Gastroesophageal sphincter (tissue), 4 donors: Measurements from ENCODE around the gene ARHGAP26. TPM values are rescaled to one million over a fixed set of nuclear protein-coding genes. Genes with fewer than 3 reads are reported as not detected.

ENCODE experiments used
- ATAC-seq: fragments of 150-250 bp; one replicate; pipeline ENCODE4 v1.9.1; 2016; ENCODE audit warnings: mild to moderate bottlenecking, moderate library complexity
- H3K27ac ChIP-seq, 4 donors: fragments of 200-600 bp; sonication (generic) in 3 of 4; 1 replicate in 3 of 4; 2 replicates in 1 of 4; pipeline ENCODE4 v1.5.1; 2016 to 2019
- H3K27me3 ChIP-seq: fragments of 200-600 bp; sonication (generic); one replicate; pipeline ENCODE4 v1.5.1; 2019
- H3K36me3 ChIP-seq, 2 donors: fragments of 200-600 bp; sonication (generic); one replicate each; pipeline ENCODE4 v1.5.1; 2019; ENCODE audit warnings: control low read depth in 1 of 2
- H3K4me1 ChIP-seq, 3 donors: fragments of 200-600 bp; sonication (generic); 1 replicate in 2 of 3; 2 replicates in 1 of 3; pipeline ENCODE4 v1.5.1; 2016 to 2019; ENCODE audit warnings: control low read depth in 2 of 3
- H3K4me3 ChIP-seq, 2 donors: fragments of 200-600 bp; sonication (generic); one replicate each; pipeline ENCODE4 v1.5.1; 2019; ENCODE audit warnings: mild to moderate bottlenecking in 1 of 2, moderate library complexity in 1 of 2
- H3K9me3 ChIP-seq, 3 donors: fragments of 200-600 bp; sonication (generic); one replicate each; pipeline ENCODE4 v1.5.1; 2017 to 2019; ENCODE audit warnings: control low read depth in 2 of 3
- EP300 ChIP-seq: sonication (generic); formaldehyde crosslinking; IDR thresholded peaks from one replicate; pipeline ENCODE4 v1.6.1; 2017; ENCODE audit warnings: antibody characterized with exemption, mild to moderate bottlenecking
- POLR2A ChIP-seq, 2 donors: fragments of 450-650 bp; IDR thresholded peaks; one replicate each; pipeline ENCODE4 v1.6.1; 2017; ENCODE audit warnings: antibody characterized with exemption in 2 of 2, mild to moderate bottlenecking in 2 of 2, moderate library complexity in 1 of 2
- POLR2AphosphoS5 ChIP-seq: sonication (generic); formaldehyde crosslinking; IDR thresholded peaks from one replicate; pipeline ENCODE4 v1.6.1; 2017; ENCODE audit warnings: antibody characterized with exemption
- WGBS, 2 donors: methylation state at CpG; one replicate each; pipeline ENCODE4 v1.1.5; 2018; ENCODE audit warnings: low coverage in 1 of 2; 5-methylcytosine and 5-hydroxymethylcytosine counted together
- total RNA-seq, 4 donors: library from RNA; depleted of rRNA; stranded (reverse); fragments of >200 nt; gene quantifications; one replicate each; pipeline ENCODE4 v1.1.0, GENCODE V29; 2016
- TF ChIP-seq, protein P1 (sequence below), 4 experiments: fragments of 200-600 bp in 2 of 4; fragments of 450-650 bp in 2 of 4; sonication (generic) in 1 of 4; IDR thresholded peaks; one replicate each; pipeline ENCODE4 v1.5.1; 2017 to 2019; ENCODE audit warnings: antibody characterized with exemption in 4 of 4, mild to moderate bottlenecking in 2 of 4, moderate library complexity in 2 of 4

The ARHGAP26 gene
- total RNA-seq, 4 donors from 2014 or later: 15.2 to 41.7 (median 31.7) TPM

DNA sequence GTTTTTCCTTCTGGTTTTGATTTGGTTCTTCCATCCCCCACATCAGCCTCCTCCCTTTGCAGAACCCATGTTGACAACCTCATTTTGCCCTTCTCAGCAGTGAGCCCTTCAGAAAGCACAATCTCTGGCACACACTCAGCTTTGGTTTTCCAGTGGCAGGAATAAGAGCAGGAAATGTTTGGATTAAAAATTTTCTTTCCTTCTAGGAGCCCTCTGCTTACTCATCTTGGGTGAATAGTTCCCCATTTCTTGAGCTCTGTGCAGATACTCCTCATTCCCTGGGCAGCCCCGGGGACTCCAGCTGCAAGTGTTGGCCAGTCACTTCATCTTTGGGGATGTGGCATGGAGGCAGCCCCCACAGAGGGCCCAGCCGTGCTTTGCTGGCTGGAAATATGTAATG, 462.9 kb downstream of the ARHGAP26 start:
- no CpG with 5 or more reads among the region's 2 CpGs for WGBS, 2 donors
- Histone ChIP-seq H3K27ac (no peak overlapping the region), H3K27me3 (no peaks in the 10 kb centered on the region), H3K9me3 (no peaks in the 10 kb centered on the region), H3K4me1 (peaks cover 0 to 23% (median 4%) of the 10 kb centered on the region in 3 donors), H3K4me3 (no peak overlapping the region), H3K36me3 (no peaks in the 10 kb centered on the region)
- ATAC-seq: no peak
- TF ChIP-seq POLR2AphosphoS5 (no peak), EP300 (no peak), POLR2A (IDR thresholded peaks at IDR 0.05) (no peak)
- TF ChIP-seq, protein P1, sequence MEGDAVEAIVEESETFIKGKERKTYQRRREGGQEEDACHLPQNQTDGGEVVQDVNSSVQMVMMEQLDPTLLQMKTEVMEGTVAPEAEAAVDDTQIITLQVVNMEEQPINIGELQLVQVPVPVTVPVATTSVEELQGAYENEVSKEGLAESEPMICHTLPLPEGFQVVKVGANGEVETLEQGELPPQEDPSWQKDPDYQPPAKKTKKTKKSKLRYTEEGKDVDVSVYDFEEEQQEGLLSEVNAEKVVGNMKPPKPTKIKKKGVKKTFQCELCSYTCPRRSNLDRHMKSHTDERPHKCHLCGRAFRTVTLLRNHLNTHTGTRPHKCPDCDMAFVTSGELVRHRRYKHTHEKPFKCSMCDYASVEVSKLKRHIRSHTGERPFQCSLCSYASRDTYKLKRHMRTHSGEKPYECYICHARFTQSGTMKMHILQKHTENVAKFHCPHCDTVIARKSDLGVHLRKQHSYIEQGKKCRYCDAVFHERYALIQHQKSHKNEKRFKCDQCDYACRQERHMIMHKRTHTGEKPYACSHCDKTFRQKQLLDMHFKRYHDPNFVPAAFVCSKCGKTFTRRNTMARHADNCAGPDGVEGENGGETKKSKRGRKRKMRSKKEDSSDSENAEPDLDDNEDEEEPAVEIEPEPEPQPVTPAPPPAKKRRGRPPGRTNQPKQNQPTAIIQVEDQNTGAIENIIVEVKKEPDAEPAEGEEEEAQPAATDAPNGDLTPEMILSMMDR (IDR thresholded peaks at IDR 0.05): no peak

DNA sequence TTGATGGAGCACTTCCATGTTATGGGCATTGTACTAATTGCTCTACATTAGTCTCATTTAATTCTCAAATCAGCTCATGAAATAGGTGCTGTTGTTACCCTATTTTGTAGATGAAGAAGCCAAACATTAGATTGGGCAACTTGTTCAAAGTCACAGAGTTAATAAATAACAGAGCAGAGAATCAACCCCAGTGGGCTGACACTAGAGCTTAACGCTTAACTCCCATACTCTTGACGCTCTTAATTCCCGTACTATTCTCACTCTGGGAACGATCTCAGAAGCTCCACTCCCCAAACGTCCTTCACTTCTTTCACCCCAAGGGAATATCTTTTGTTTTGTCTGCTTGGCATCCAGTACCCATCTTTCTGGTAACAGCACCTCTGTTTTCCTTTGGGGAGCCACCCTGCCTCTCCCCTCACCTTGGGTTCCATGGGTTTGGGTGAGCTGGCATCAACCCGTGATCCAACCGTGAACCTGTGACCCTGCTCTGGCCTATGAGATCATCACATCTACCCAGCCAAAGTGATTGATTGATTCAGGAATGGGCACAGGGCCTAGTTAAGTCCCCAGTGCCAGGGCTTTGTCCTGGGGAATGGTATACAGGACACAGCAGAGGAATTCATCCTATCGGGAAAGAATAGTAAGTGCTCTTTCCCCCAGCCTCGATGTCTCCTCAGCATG, 464.1 kb downstream of the ARHGAP26 start:
- Histone ChIP-seq H3K36me3 (no peaks in the 10 kb centered on the region), H3K4me3 (no peak overlapping the region), H3K4me1 (peaks cover 0 to 22% (median 4%) of the 10 kb centered on the region in 3 donors), H3K9me3 (no peaks in the 10 kb centered on the region), H3K27ac (no peak overlapping the region), H3K27me3 (no peaks in the 10 kb centered on the region)
- 91 to 100% methylated on average over 1 to 9 of the region's 9 CpGs for WGBS, 2 donors
- TF ChIP-seq POLR2AphosphoS5: no peak
- TF ChIP-seq EP300: no peak
- TF ChIP-seq POLR2A (IDR thresholded peaks at IDR 0.05): no peak
- TF ChIP-seq, protein P1 (IDR thresholded peaks at IDR 0.05): no peak
- no peak for ATAC-seq

DNA sequence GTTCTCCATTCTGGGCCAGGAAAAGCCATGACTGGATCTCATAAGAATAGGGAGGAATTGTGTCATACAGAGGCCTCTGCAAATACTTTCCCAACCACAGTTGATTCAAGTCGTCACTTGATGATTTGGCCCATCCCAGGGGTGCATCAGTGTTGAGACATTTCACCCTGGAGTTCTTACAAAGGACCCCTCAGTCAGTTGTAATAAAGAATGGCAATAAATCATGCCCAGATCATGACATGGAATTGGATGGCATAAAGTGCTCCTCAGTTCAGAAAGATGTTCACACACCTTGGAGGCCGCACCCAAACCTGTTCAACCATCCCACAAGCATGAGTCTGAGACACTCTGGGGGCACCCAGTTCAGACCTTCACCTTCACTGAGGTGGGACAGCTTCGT, 465.2 kb downstream of the ARHGAP26 start:
- peaks cover 0 to 16% (median 0%) of the 10 kb centered on the region in 3 donors for H3K4me1 ChIP-seq
- H3K36me3 ChIP-seq: no peaks in the 10 kb centered on the region
- H3K9me3 ChIP-seq: no peaks in the 10 kb centered on the region
- no peak overlapping the region for H3K27ac ChIP-seq
- 79 to 86% methylated on average over 3 of the region's 3 CpGs for WGBS, 2 donors
- no peak overlapping the region for H3K4me3 ChIP-seq
- TF ChIP-seq POLR2A (IDR thresholded peaks at IDR 0.05): no peak
- TF ChIP-seq POLR2AphosphoS5: no peak
- TF ChIP-seq, protein P1 (IDR thresholded peaks at IDR 0.05): no peak
- no peak for TF ChIP-seq EP300
- H3K27me3 ChIP-seq: no peaks in the 10 kb centered on the region
- ATAC-seq: peak; percentile 46

DNA sequence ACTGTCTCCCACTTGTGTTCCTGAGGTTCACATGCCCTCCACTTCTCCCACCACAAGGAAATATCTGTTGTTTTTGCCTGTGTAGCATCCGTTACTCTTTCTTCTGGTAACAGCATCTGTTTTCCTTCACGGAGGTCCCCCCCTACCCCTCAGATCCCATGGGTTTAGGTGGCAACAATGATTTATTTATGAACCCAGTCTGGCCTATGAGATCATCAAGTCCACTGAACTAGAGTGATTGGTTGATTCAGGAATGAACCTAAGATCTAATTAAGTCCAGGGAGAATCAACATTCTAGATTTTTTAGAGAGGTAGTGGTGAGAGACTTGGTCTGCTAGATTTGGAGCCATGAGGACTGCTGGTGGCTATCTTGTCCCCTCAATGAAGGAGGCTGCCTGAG, 466.5 kb downstream of the ARHGAP26 start:
- Histone ChIP-seq H3K4me3 (no peak overlapping the region), H3K36me3 (no peaks in the 10 kb centered on the region), H3K9me3 (no peaks in the 10 kb centered on the region), H3K27me3 (no peaks in the 10 kb centered on the region), H3K27ac (no peak overlapping the region), H3K4me1 (peaks cover 0 to 13% (median 0%) of the 10 kb centered on the region in 3 donors)
- TF ChIP-seq POLR2A (IDR thresholded peaks at IDR 0.05) (no peak), EP300 (no peak), POLR2AphosphoS5 (no peak)
- TF ChIP-seq, protein P1 (IDR thresholded peaks at IDR 0.05): no peak
- no peak for ATAC-seq
- 83 to 88% methylated on average over 2 of the region's 2 CpGs for WGBS, 2 donors

DNA sequence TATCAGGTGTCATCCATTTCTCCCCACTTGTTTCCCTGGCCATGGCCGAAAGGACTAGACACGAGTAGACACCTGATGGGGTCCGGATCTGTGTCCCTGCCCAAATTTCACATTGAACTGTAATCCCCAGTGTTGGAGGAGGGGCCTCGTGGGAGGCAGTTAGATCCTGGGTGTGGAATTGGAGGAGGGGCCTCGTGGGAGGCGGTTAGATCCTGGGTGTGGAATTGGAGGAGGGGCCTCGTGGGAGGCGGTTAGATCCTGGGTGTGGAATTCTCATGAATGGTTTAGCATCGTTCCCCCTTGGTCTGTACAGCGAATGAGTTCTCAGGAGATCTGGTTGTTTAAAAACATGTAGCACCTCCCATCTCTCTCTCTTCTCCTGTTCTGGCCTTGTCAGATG, 467.5 kb downstream of the ARHGAP26 start:
- Histone ChIP-seq H3K4me3 (no peak overlapping the region), H3K4me1 (peaks cover 0 to 12% (median 0%) of the 10 kb centered on the region in 3 donors)

More for the DNA sequence above, 467.5 kb downstream of the ARHGAP26 start:
- 96% methylated on average over 6 to 8 of the region's 10 CpGs for WGBS, 2 donors
- no peak overlapping the region for H3K27ac ChIP-seq
- no peaks in the 10 kb centered on the region for H3K36me3 ChIP-seq
- ATAC-seq: no peak
- H3K9me3 ChIP-seq: no peaks in the 10 kb centered on the region
- no peaks in the 10 kb centered on the region for H3K27me3 ChIP-seq
- no peak for TF ChIP-seq EP300
